Endothelial cell of umbilical vein (primary cell): ENCODE data around the gene GNAI1.

ENCODE experiments used
- CTCF ChIP-seq, 2 donors: IDR thresholded peaks; 1 replicate in 1 of 2; 2 replicates in 1 of 2; pipeline ENCODE4 v1.5.1; 2011; ENCODE audit warnings: low read length in 2 of 2, mild to moderate bottlenecking in 2 of 2, moderate library complexity in 2 of 2, control low read depth in 1 of 2, inconsistent platforms in 1 of 2, low read depth in 1 of 2; ENCODE audit not compliant: insufficient read depth in 1 of 2; ENCODE audit errors: extremely low read depth in 1 of 2
- FOS ChIP-seq: IDR thresholded peaks from 2 replicates; pipeline ENCODE4 v1.6.1; 2011; ENCODE audit warnings: mild to moderate bottlenecking, low read length, moderate library complexity, borderline replicate concordance; ENCODE audit not compliant: insufficient read depth
- MAX ChIP-seq: IDR thresholded peaks from 2 replicates; pipeline ENCODE4 v1.6.1; 2011; ENCODE audit not compliant: insufficient read depth, insufficient read length
- POLR2A ChIP-seq: IDR thresholded peaks from 2 replicates; pipeline ENCODE4 v1.6.1; 2012; ENCODE audit warnings: low read depth, mild to moderate bottlenecking, control low read depth, low read length

- TF ChIP-seq CTCF (IDR thresholded peaks at IDR 0.05; ENCODE audit: extremely low read depth in 1 of 2, insufficient read depth in 1 of 2, low read depth in 1 of 2, low read length in 2 of 2) (no peak), FOS (no peak), MAX (no peak), POLR2A (no peak)
Measured at GRCh38 chr7:80243425-80243824, 108.8 kb downstream of the GNAI1 start.
